Measurements from ENCODE around the gene SLC48A1.

The SLC48A1 gene

GRCh38 chr12:47786662-47787280 lies 13.7 kb downstream of the SLC48A1 start:
- no peak for TF ChIP-seq CTCF (conservative IDR thresholded peaks at IDR 0.05)
- H3K27ac ChIP-seq = no peak overlapping the region

- H3K27ac ChIP-seq = peak overlapping the region; percentile 63; the same call in 1 of the 2 replicates
- TF ChIP-seq CTCF (conservative IDR thresholded peaks at IDR 0.05) = no peak
Measured at GRCh38 chr12:47787596-47788319, 14.7 kb downstream of the SLC48A1 start.

DNA sequence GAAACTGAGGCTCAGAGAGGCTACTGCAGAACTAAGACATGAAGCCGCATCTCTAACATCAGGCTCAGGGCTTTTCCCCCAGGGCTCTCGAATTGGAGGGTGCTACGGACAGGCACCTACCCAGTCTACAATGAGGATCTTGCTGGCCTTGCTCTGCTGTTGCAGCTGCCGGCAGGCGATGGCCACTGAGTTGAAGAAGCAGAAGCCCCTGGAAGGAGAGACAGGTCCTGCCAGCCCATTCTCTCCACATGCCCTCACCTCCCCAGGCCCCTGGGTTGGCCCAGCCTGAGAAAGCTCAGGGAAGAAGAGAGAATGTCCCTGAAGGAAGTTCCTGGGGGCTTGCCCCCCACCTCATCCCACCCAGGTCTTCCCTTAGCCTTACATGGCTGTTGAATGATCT lies 16.1 kb downstream of the SLC48A1 start:
- no peak for TF ChIP-seq CTCF (conservative IDR thresholded peaks at IDR 0.05)
- peak overlapping the region; percentile 63 for H3K27ac ChIP-seq

GRCh38 chr12:47789712-47790489 lies 16.9 kb downstream of the SLC48A1 start:
- peak overlapping the region; percentile 63 for H3K27ac ChIP-seq
- TF ChIP-seq CTCF (conservative IDR thresholded peaks at IDR 0.05) = no peak

- no peak for TF ChIP-seq CTCF (conservative IDR thresholded peaks at IDR 0.05)
- no peak overlapping the region for H3K27ac ChIP-seq
Measured at GRCh38 chr12:47790676-47791350, 17.8 kb downstream of the SLC48A1 start.

DNA sequence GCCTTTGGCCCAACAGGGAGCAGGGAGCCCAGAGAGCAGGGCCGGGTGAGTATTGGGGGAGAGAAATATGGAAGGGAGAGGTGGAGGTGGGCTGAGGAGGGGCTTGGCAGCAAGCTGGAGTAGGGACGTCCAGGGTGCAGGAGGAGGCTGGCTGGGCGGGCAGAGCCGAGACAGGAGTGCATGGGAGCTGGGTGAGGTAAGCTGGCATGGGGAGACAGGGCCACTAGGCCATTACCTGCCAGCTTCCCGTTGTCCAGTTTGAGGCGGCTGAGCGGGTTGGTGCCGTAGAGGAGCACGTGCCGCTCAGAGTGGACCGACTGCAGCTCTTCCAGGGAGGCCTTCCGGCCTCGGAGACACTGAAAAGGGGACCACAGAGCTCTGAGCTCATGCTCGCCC lies 18.3 kb downstream of the SLC48A1 start:
- no peak overlapping the region for H3K27ac ChIP-seq
- no peak for TF ChIP-seq CTCF (conservative IDR thresholded peaks at IDR 0.05)

DNA sequence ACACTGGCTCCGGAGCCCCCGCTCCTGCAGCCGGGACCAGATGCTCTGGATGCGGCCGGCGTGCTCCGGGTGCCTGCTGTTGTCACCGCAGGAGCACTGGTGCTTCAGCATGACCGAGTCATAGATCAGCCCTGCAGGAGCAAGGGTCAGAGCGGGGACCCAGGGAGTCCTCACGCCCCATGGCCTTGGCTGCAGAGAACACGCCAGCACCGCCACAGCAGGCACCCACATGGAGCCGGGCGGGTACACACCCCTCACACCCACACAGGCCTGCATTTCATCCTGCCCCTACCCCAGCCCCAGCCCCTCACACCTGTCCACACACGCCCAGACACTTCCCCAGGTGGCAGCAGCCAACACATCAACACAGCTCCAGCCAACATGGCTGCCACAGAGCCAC lies 18.8 kb downstream of the SLC48A1 start:
- no peak overlapping the region for H3K27ac ChIP-seq
- no peak for TF ChIP-seq CTCF (conservative IDR thresholded peaks at IDR 0.05)

Measured in VCaP (cell line).